ENCODE data around the gene CEP70.

- no peak for TF ChIP-seq CTCF (IDR thresholded peaks at IDR 0.05)
- TF ChIP-seq POLR2AphosphoS5 (IDR thresholded peaks at IDR 0.05; ENCODE audit: low read depth, low read length) = no peak
- no peak for TF ChIP-seq TCF7L2 (IDR thresholded peaks at IDR 0.05; ENCODE audit: low read depth, low read length)
- no peak for TF ChIP-seq SIN3A (IDR thresholded peaks at IDR 0.05; ENCODE audit: borderline replicate concordance, insufficient read depth, low read depth, low read length)
Measured at GRCh38 chr3:138542977-138543376, 51.1 kb downstream of the CEP70 start.
